Measurements from ENCODE around the gene ATP2B3. TPM values are rescaled to one million over a fixed set of nuclear protein-coding genes. Genes with fewer than 3 reads are reported as not detected.
"Not testable (repeated sequence)": the region's sequence is repeated elsewhere in the genome, so short reads cannot be mapped to it uniquely, and the experiment has no call there.

ATP2B3 gene
- total RNA-seq, 4 donors from 2014 or later, result under 0.01 to 0.33 (median 0.21) TPM

GRCh38 chrX:153602601-153603000 is 85.2 kb downstream of the ATP2B3 start:
- no peaks in the 10 kb centered on the region for H3K27me3 ChIP-seq
- intact Hi-C loops (cut with DNase I), result no loop called here
- TF ChIP-seq EP300 (IDR thresholded peaks at IDR 0.05) (no peak), CTCF (IDR thresholded peaks at IDR 0.05) (no peak), POLR2A (IDR thresholded peaks at IDR 0.05; ENCODE audit: low read depth) (no peak), POLR2AphosphoS5 (IDR thresholded peaks at IDR 0.05) (no peak)
- no peak overlapping the region for H3K4me3 ChIP-seq
- DNase-seq (ENCODE audit: extremely low spot score), result no peak
- H3K36me3 ChIP-seq, result no peaks in the 10 kb centered on the region
- H3K4me1 ChIP-seq, result peaks cover 9 to 25% (median 18%) of the 10 kb centered on the region in 4 donors
- no peak overlapping the region for H3K27ac ChIP-seq (replicated peaks in 1 of 4)
- H3K9me3 ChIP-seq, result no peaks in the 10 kb centered on the region
- WGBS, result 85% methylated on average over 3 of the region's 3 CpGs

DNA sequence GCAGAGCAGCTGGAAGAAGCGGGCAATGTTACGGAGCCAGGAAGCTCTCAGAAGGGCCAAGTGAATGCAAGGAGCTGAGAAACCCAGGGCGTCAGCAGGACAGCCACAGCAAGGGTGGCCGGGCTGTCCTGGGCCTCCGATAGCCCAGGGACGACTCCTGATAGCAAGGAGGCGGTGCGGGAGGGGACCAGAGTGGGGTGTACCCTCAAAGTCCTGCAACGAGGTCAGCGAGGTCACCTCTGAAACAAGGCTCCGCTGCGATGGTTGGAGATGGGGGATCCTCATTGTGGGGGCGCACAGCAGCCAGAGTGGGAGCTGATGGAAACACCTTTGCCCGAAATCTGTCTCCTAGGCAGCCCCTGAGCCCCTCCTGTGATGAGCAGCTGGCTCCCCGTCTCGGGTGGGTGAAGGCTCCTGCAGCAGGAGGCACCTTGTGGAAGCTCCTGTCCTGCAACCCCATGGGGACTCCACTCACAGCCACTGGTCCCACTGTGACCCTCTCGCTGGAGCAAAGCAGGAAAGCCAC is 85.8 kb downstream of the ATP2B3 start:
- Histone ChIP-seq H3K27ac (replicated peaks in 1 of 4) (no peak overlapping the region), H3K27me3 (no peaks in the 10 kb centered on the region), H3K4me1 (peaks cover 4 to 19% (median 12%) of the 10 kb centered on the region in 4 donors), H3K36me3 (no peaks in the 10 kb centered on the region), H3K4me3 (no peak overlapping the region), H3K9me3 (no peaks in the 10 kb centered on the region)
- TF ChIP-seq POLR2A (IDR thresholded peaks at IDR 0.05; ENCODE audit: low read depth) (no peak), CTCF (IDR thresholded peaks at IDR 0.05) (no peak), EP300 (IDR thresholded peaks at IDR 0.05) (no peak), POLR2AphosphoS5 (IDR thresholded peaks at IDR 0.05) (no peak)
- no peak for DNase-seq (ENCODE audit: extremely low spot score)
- 88% methylated on average over 15 of the region's 17 CpGs for WGBS
- intact Hi-C loops (cut with DNase I), result no loop called here

- 81% methylated on average over 17 of the region's 18 CpGs for WGBS
- H3K27ac ChIP-seq (replicated peaks in 1 of 4); H3K36me3 ChIP-seq; H3K4me3 ChIP-seq; H3K27me3 ChIP-seq; DNase-seq (ENCODE audit: extremely low spot score); intact Hi-C loops (cut with DNase I); H3K9me3 ChIP-seq: not testable (repeated sequence)
- H3K4me1 ChIP-seq, result peaks cover 7 to 19% (median 14%) of the 10 kb centered on the region in 4 donors
Measured at GRCh38 chrX:153604666-153605380, 87.4 kb downstream of the ATP2B3 start.

DNA sequence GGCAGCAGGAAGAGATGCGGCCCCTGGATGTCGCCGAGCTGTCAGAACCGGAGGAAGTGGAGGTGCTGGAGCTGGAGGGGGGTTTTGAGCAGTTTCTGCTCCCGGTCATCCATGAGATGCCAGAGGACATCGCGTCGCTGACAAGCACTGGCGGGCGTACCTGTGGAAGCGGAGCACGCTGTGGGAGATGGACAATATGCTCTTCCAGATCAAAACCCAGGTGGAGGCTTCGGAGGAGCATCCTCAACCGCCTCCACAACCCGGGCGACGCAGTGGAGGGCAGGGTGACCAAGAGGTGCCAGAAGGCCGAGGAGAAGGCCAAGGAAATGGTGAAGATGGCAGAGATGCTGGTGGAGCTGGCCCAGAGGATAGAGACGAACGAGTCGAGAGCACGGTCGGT is 89.1 kb downstream of the ATP2B3 start:
- DNase-seq (ENCODE audit: extremely low spot score), result no peak
- TF ChIP-seq CTCF (IDR thresholded peaks at IDR 0.05) (no peak), EP300 (IDR thresholded peaks at IDR 0.05) (no peak), POLR2AphosphoS5 (IDR thresholded peaks at IDR 0.05) (no peak), POLR2A (IDR thresholded peaks at IDR 0.05; ENCODE audit: low read depth) (no peak)
- Histone ChIP-seq H3K4me1 (peaks cover 7 to 15% (median 12%) of the 10 kb centered on the region in 4 donors), H3K4me3 (no peak overlapping the region), H3K27me3 (no peaks in the 10 kb centered on the region), H3K27ac (replicated peaks in 1 of 4) (no peak overlapping the region), H3K36me3 (no peaks in the 10 kb centered on the region), H3K9me3 (no peaks in the 10 kb centered on the region)
- 86% methylated on average over 23 of the region's 23 CpGs for WGBS
- intact Hi-C loops (cut with DNase I), result no loop called here

GRCh38 chrX:153608376-153608775 is 90.9 kb downstream of the ATP2B3 start:
- 91% methylated on average over 2 of the region's 2 CpGs for WGBS
- peaks cover 7 to 15% (median 12%) of the 10 kb centered on the region in 4 donors for H3K4me1 ChIP-seq
- DNase-seq (ENCODE audit: extremely low spot score), result no peak
- H3K36me3 ChIP-seq, result no peaks in the 10 kb centered on the region
- H3K27ac ChIP-seq (replicated peaks in 1 of 4), result no peak overlapping the region
- no peak for TF ChIP-seq POLR2A (IDR thresholded peaks at IDR 0.05; ENCODE audit: low read depth)
- no peak for TF ChIP-seq POLR2AphosphoS5 (IDR thresholded peaks at IDR 0.05)
- no peak for TF ChIP-seq EP300 (IDR thresholded peaks at IDR 0.05)
- TF ChIP-seq CTCF (IDR thresholded peaks at IDR 0.05), result no peak
- intact Hi-C loops (cut with DNase I), result no loop called here
- H3K9me3 ChIP-seq, result no peaks in the 10 kb centered on the region
- no peaks in the 10 kb centered on the region for H3K27me3 ChIP-seq
- no peak overlapping the region for H3K4me3 ChIP-seq
